WERI-Rb-1 (cell line): ENCODE results near the gene MGAM2.

Experiments
- DNase-seq: peaks from one replicate; pipeline ENCODE4 v3.0.0-alpha.2; 2020
- H3K27ac ChIP-seq: fragments of 250-450 bp; sonication (Bioruptor Pico); 2 replicates; pipeline ENCODE4 v1.5.1; 2020; ENCODE audit warnings: mild to moderate bottlenecking, moderate library complexity
- H3K27me3 ChIP-seq: fragments of 250-450 bp; sonication (Bioruptor Pico); 2 replicates; pipeline ENCODE4 v1.5.1; 2021; ENCODE audit warnings: mild to moderate bottlenecking, low read depth, moderate library complexity; ENCODE audit not compliant: insufficient read depth, severe bottlenecking
- H3K36me3 ChIP-seq: fragments of 250-450 bp; sonication (Bioruptor Pico); 2 replicates; pipeline ENCODE4 v1.5.1; 2020; ENCODE audit warnings: mild to moderate bottlenecking, moderate library complexity
- H3K4me3 ChIP-seq: 2 replicates; pipeline ENCODE4 v1.5.1; 2011; ENCODE audit warnings: low read depth, mild to moderate bottlenecking, control low read depth, low read length
- H3K9me3 ChIP-seq: fragments of 250-450 bp; sonication (Bioruptor Pico); 2 replicates; pipeline ENCODE4 v1.5.1; 2021; ENCODE audit warnings: mild to moderate bottlenecking, moderate library complexity; ENCODE audit not compliant: severe bottlenecking
- CTCF ChIP-seq: IDR thresholded peaks from 2 replicates; pipeline ENCODE4 v1.5.1; 2011; ENCODE audit warnings: low read depth, mild to moderate bottlenecking, control low read depth, inconsistent platforms, low read length

MGAM2 gene

GRCh38 chr7:142111499-142111898 lies at the start of gene MGAM2:
Gene MGAM2 (plus strand): TSS chr7:142111718. CDS start chr7:142116874, 5,156 bp downstream.
- no peak for DNase-seq
- no peaks in the 10 kb centered on the region for H3K36me3 ChIP-seq
- no peak for TF ChIP-seq CTCF

GRCh38 chr7:142063551-142064442 lies 47.7 kb upstream of the MGAM2 start:
- Histone ChIP-seq H3K9me3 (no peaks in the 10 kb centered on the region), H3K4me3 (no peak overlapping the region), H3K27ac (no peak overlapping the region), H3K36me3 (no peaks in the 10 kb centered on the region), H3K27me3 (no peaks in the 10 kb centered on the region)
- no peak for TF ChIP-seq CTCF
- DNase-seq: no peak

More at GRCh38 chr7:142111499-142111898, at the start of gene MGAM2:
- Histone ChIP-seq H3K4me3 (no peak within 1 kb of the TSS), H3K9me3 (no peaks in the 10 kb centered on the region), H3K27ac (no peak within 1 kb of the TSS), H3K27me3 (no peaks in the 10 kb centered on the region)

GRCh38 chr7:142066536-142066935 lies 45.0 kb upstream of the MGAM2 start:
- no peak overlapping the region for H3K27ac ChIP-seq
- no peaks in the 10 kb centered on the region for H3K9me3 ChIP-seq
- no peaks in the 10 kb centered on the region for H3K36me3 ChIP-seq
- H3K4me3 ChIP-seq: no peak overlapping the region
- H3K27me3 ChIP-seq: no peaks in the 10 kb centered on the region
- DNase-seq: no peak
- TF ChIP-seq CTCF: no peak

- Histone ChIP-seq H3K27ac (no peak overlapping the region), H3K9me3 (no peaks in the 10 kb centered on the region), H3K36me3 (no peaks in the 10 kb centered on the region), H3K4me3 (no peak overlapping the region), H3K27me3 (no peaks in the 10 kb centered on the region)
- DNase-seq: no peak
- no peak for TF ChIP-seq CTCF
Observed at GRCh38 chr7:142077762-142078161, 33.8 kb upstream of the MGAM2 start.

- no peak for DNase-seq
- Histone ChIP-seq H3K36me3 (no peaks in the 10 kb centered on the region), H3K9me3 (no peaks in the 10 kb centered on the region), H3K27me3 (no peaks in the 10 kb centered on the region), H3K4me3 (no peak overlapping the region), H3K27ac (no peak overlapping the region)
- TF ChIP-seq CTCF: no peak
Observed at GRCh38 chr7:142083605-142084004, 27.9 kb upstream of the MGAM2 start.

GRCh38 chr7:142085428-142085827 lies 26.1 kb upstream of the MGAM2 start:
- Histone ChIP-seq H3K9me3 (no peaks in the 10 kb centered on the region), H3K27me3 (no peaks in the 10 kb centered on the region), H3K4me3 (no peak overlapping the region), H3K27ac (no peak overlapping the region), H3K36me3 (no peaks in the 10 kb centered on the region)
- no peak for TF ChIP-seq CTCF
- no peak for DNase-seq
